NCI-H2107 (cell line): ENCODE data around the gene VSNL1.
"Not testable (repeated sequence)": the region's sequence is repeated elsewhere in the genome, so short reads cannot be mapped to it uniquely, and the experiment has no call there.

Source experiments
- DNase-seq: peaks from one replicate; lab custom pipeline; 2025; lab: John Stamatoyannopoulos, UW

VSNL1 gene

GRCh38 chr2:17542471-17542870 lies 2.0 kb downstream of the VSNL1 start:
- DNase-seq = no peak

- DNase-seq = no peak
Measured at GRCh38 chr2:17543131-17543660, 2.7 kb downstream of the VSNL1 start.

GRCh38 chr2:17543848-17544247 lies 3.4 kb downstream of the VSNL1 start:
- DNase-seq = no peak

GRCh38 chr2:17544256-17544655 lies 3.8 kb downstream of the VSNL1 start:
- no peak for DNase-seq

- no peak for DNase-seq
Measured at GRCh38 chr2:17545680-17546613, 5.5 kb downstream of the VSNL1 start.

GRCh38 chr2:17547237-17547636 lies 6.7 kb downstream of the VSNL1 start:
- no peak for DNase-seq

GRCh38 chr2:17547737-17548136 lies 7.2 kb downstream of the VSNL1 start:
- no peak for DNase-seq

GRCh38 chr2:17550907-17551306 lies 10.4 kb downstream of the VSNL1 start:
- no peak for DNase-seq

- DNase-seq = no peak
Measured at GRCh38 chr2:17555150-17555549, 14.7 kb downstream of the VSNL1 start.

GRCh38 chr2:17557596-17557995 lies 17.1 kb downstream of the VSNL1 start:
- DNase-seq = no peak

GRCh38 chr2:17558053-17558452 lies 17.6 kb downstream of the VSNL1 start:
- DNase-seq = no peak

- DNase-seq = no peak
Measured at GRCh38 chr2:17558878-17559277, 18.4 kb downstream of the VSNL1 start.

- DNase-seq = not testable (repeated sequence)
Measured at GRCh38 chr2:17565726-17566125, 25.2 kb downstream of the VSNL1 start.

- DNase-seq = no peak
Measured at GRCh38 chr2:17571681-17572080, 31.2 kb downstream of the VSNL1 start.

GRCh38 chr2:17573085-17573803 lies 32.7 kb downstream of the VSNL1 start:
- DNase-seq = no peak

GRCh38 chr2:17573804-17574175 lies 33.3 kb downstream of the VSNL1 start:
- no peak for DNase-seq

- DNase-seq = no peak
Measured at GRCh38 chr2:17574406-17575073, 34.0 kb downstream of the VSNL1 start.

GRCh38 chr2:17576802-17577201 lies 36.3 kb downstream of the VSNL1 start:
- DNase-seq = no peak

- no peak for DNase-seq
Measured at GRCh38 chr2:17578466-17578928, 38.0 kb downstream of the VSNL1 start.

- no peak for DNase-seq
Measured at GRCh38 chr2:17579605-17580318, 39.3 kb downstream of the VSNL1 start.

GRCh38 chr2:17580319-17580715 lies 39.8 kb downstream of the VSNL1 start:
- no peak for DNase-seq

- no peak for DNase-seq
Measured at GRCh38 chr2:17581831-17582230, 41.3 kb downstream of the VSNL1 start.
